Activated CD8-positive, alpha-beta memory T cell treated with anti-CD3 and anti-CD28 coated beads for 4 hours (primary cell): Measurements from ENCODE around the gene REPIN1.
A peak's percentile ranks its signal among the peaks of the same experiment; 100 is the strongest.

Experiments used
- DNase-seq, 2 donors: peaks; one replicate each; pipeline ENCODE4 v3.0.0-alpha.2; 2020; ENCODE audit warnings: low read depth in 2 of 2

The REPIN1 gene

DNA sequence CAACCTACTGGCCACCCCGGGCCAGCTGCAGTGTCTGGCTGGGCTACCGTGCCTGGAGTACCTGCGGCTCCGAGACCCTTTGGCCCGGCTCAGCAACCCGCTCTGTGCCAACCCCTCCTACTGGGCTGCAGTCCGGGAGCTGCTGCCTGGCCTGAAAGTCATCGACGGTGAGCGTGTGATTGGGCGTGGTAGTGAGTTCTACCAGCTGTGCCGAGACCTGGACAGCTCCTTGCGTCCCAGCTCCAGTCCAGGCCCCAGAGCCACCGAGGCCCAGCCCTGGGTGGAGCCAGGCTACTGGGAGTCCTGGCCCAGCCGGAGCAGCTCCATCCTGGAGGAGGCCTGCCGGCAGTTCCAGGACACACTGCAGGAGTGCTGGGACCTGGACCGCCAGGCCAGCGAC lies 31.4 kb upstream of the REPIN1 start:
- no peak for DNase-seq

DNA sequence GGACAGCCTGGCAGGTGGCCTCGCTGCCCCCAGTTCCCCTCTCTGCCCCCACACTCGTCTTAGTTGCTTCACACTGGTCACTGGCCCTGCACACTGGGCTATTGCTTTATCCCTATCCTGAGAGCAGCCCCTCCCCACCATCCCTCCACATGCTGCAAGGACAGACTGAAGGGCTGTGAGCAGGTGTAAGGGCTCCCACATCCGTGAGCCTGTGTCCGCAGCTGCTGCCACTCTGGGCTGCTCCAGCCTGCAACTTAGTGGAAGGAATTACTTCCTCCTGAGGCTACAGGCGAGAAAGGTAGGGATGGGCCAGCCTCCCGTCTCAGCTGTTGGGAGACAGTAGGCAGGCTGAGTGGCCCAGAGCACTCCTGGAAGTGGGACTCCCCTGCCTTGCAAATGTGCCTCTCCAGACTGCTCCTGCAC lies 31.0 kb upstream of the REPIN1 start:
- no peak for DNase-seq

- no peak for DNase-seq
Measured at GRCh38 chr7:150338166-150338829, 30.3 kb upstream of the REPIN1 start.

- no peak for DNase-seq
Measured at GRCh38 chr7:150339409-150339809, 29.2 kb upstream of the REPIN1 start.

DNA sequence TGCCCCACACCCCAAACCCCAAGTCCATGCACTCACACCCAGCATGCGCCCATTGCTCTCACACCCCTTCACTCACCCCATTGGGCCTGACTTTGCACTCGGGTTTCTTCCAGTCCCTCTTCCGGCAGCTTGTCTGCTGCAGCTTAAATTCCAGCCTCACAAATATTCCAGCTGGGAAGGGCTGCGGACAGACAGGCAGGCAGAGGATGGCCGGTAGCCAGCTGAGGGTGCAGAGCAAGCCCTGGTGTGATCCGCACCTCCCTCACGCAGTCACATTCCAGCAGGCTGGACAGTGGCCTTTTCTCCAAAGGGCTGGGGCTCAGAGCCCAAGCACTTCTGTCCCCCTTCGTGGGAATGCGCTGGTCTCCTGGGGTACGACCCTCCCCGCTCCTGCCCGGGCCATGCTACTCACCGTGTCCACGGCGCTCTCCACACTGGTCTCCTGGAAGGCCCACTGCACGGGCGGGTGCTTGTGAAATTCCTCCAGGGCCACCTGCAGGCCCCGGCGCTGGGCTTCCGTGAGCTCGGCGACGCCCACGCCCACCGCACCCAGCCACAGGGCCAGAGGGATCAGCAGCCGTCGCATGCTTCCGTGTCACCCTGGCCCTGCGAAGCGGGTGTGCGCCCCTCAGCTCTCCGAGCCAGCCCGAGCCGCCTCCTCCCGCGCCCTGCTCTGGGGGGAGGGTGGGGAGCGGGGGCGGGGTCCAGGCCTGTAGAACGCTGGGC lies 28.4 kb upstream of the REPIN1 start:
- no peak for DNase-seq

DNA sequence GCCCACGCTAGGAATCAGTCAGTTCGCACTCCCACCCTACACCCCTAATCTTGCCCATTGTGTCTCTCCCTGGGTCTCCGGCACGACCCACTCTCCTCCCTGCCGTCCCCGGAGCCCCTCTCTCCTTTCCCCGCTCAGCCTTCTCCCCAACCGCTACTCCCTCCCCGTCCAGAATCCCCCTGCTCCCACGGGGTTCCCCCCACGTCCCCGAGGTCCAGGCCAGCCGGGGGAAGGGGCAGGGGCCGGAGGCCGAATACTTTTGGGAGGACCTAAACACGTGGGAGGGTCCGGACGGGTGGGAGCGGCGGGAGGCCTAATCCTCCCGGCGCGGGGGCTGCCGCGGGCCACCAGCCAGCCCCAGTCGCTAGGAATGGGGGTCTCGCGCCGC lies 27.8 kb upstream of the REPIN1 start:
- no peak for DNase-seq

GRCh38 chr7:150341263-150342120 lies 27.1 kb upstream of the REPIN1 start, which contains the start of gene RARRES2:
Gene RARRES2 (minus strand): TSS chr7:150341629. CDS start chr7:150340609, 1,020 bp downstream.
- no peak for DNase-seq

- no peak for DNase-seq
Measured at GRCh38 chr7:150342121-150342408, 26.6 kb upstream of the REPIN1 start.

DNA sequence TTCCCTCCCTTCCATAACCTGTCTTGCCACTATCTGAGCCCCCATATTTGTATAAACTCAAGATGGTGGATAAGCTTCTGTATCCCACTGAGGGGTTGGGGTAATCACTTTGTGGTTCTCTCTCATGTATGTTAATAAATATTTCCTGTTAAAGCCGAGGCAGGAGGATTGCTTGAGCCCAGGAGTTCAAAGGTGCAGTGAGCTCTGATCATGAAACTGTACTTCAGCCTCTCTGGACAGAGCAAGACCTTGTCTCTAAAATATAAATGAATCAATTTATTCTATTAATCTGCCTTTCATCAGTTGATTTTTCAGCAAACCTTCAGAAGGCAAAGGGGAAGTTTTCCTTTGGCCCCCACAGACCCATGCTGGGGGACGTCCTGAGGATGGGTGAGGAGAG lies 25.4 kb upstream of the REPIN1 start:
- DNase-seq = no peak

- DNase-seq = no peak
Measured at GRCh38 chr7:150344299-150344698, 24.3 kb upstream of the REPIN1 start.

DNA sequence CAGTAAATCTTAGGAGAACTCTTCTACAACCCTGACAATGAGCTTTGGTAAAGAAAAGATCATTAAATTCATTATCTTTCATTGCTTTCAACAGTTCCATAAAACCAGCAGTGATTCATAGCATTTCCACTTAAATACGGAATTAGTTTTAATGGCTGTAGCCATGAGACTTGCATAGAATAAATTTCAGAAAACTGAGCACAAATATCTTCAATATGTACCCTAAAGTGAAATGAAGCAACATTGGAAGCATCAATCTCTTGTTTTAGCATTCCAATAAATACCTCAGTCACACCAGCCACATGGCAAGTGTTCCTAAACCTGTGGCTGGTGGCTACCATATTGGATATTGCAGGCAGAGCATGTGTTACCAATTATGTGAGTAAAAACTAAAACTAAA lies 23.6 kb upstream of the REPIN1 start:
- no peak for DNase-seq

DNA sequence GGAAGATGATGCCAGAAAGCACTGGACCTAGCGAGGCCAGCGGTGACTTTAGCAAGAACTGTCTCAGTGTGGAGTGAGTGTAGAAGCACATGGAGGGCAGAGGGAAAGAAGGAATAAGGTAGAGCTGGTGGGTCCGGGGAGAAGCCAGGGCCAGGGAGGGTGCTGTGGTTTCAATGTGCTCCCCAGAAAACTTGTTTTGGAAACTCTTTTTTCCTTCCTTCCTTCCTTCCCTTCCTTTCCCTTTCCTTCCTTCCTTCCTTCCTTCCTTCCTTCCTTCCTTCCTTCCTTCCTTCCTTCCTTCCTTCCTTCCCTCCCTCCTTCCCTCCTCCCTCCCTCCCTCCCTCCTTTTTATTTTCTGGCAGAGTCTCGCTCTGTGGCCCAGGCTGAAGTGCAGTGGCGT lies 21.7 kb upstream of the REPIN1 start:
- DNase-seq = no peak

GRCh38 chr7:150351587-150352194 lies 16.9 kb upstream of the REPIN1 start:
- DNase-seq = no peak

DNA sequence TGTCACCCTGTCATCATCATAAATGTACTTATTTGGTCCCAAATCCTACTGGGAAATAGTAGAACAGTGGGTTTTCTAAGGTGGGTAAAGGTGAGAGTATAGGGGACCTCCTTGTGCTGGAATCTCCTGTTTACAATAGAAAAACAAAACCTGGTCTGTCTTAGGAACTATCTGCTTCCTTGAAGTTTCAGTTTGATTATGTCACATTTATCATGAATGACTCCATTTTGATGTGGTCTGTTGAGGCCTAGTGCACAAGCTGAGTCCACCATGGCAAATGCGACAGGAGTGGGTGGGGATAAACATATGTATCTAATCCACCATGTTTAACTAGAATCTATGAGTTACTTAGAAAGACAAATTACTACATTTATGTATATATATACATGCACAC lies 13.0 kb upstream of the REPIN1 start:
- DNase-seq = no peak

- DNase-seq = no peak
Measured at GRCh38 chr7:150356265-150356897, 12.2 kb upstream of the REPIN1 start.

DNA sequence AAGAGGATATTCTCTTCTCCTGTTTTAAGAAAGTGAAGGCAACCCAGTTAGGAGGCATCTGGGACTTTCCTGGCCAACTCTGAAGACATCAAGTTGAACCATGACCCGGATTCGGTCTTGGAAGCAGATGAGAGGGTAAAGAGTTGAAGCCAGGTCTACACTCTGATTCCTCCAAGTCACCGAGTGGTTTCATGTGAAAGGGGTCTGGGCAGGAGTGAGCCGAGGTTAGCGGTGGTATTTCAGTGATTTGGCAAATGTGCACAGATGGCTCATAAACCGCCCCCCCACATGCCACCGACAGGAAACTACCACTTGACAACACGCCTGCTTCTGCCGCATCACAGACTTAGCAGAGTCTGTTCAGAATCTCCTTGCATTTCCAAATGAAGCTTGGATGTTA lies 11.4 kb upstream of the REPIN1 start:
- DNase-seq = peak; percentile 44 to 59

GRCh38 chr7:150357771-150358427 lies 10.7 kb upstream of the REPIN1 start:
- no peak for DNase-seq

- no peak for DNase-seq
Measured at GRCh38 chr7:150358433-150358832, 10.2 kb upstream of the REPIN1 start.

DNA sequence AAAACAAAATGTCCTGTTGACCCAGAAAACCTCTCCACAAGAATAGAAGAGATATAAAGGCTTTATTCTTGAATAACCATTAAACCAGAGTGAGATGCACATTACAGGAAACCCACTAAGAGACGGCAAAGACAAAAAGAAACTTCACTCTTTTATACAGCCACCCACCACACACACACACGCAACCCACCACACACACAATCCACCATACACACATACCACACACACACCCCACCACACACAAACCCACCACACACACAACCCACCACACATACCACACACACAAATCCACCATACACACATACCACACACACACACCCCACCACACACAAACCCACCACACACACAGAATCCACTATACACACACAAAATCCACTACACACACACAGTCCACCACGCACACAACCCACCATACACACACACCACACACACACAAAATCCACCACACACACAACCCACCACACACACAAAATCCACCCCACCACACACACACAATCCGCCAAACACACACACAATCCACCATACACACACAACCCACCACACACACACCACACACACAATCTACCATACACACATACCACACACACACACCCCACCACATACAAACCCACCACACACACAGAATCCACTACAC lies 9.5 kb upstream of the REPIN1 start:
- DNase-seq = no peak

- DNase-seq = no peak
Measured at GRCh38 chr7:150359622-150360362, 8.8 kb upstream of the REPIN1 start.
